Mesendoderm (in vitro differentiated cells): ENCODE data around the gene BMP10.
"Not testable (repeated sequence)": the region's sequence is repeated elsewhere in the genome, so short reads cannot be mapped to it uniquely, and the experiment has no call there.

Experiments used
- DNase-seq: peaks from one replicate; pipeline ENCODE4 v3.0.0; 2013
- H2AK5ac ChIP-seq: 2 replicates; pipeline ENCODE4 v1.6.1; 2013; ENCODE audit warnings: low read length, inconsistent platforms
- H2BK120ac ChIP-seq: 2 replicates; pipeline ENCODE4 v1.6.1; 2013; ENCODE audit warnings: low read depth, mild to moderate bottlenecking, low read length, moderate library complexity, mixed read lengths
- H2BK15ac ChIP-seq: replicated peaks from 2 replicates; pipeline ENCODE4 v1.6.1; 2013; ENCODE audit warnings: low read depth, mild to moderate bottlenecking, moderate library complexity
- H2BK5ac ChIP-seq: 2 replicates; pipeline ENCODE4 v1.6.1; 2013; ENCODE audit warnings: low read length, inconsistent platforms
- H3K18ac ChIP-seq: 2 replicates; pipeline ENCODE4 v1.6.1; 2013; ENCODE audit warnings: mild to moderate bottlenecking, low read length, mixed read lengths
- H3K23ac ChIP-seq: one replicate; pipeline ENCODE4 v1.6.1; 2013; ENCODE audit warnings: low read length
- H3K27ac ChIP-seq: 2 replicates; pipeline ENCODE4 v1.5.1; 2013; ENCODE audit warnings: low read depth, mild to moderate bottlenecking, inconsistent platforms, low read length, moderate library complexity
- H3K27me3 ChIP-seq: 2 replicates; pipeline ENCODE4 v1.6.1; 2013; ENCODE audit warnings: low read length, control low read depth, mild to moderate bottlenecking, inconsistent platforms; ENCODE audit not compliant: insufficient read depth, poor library complexity
- H3K36me3 ChIP-seq: 2 replicates; pipeline ENCODE4 v1.6.1; 2013; ENCODE audit warnings: low read length, inconsistent platforms; ENCODE audit not compliant: control insufficient read depth, insufficient read depth
- H3K4ac ChIP-seq: one replicate; pipeline ENCODE4 v1.6.1; 2013; ENCODE audit warnings: low read depth, mild to moderate bottlenecking, low read length, moderate library complexity
- H3K4me1 ChIP-seq: 2 replicates; pipeline ENCODE4 v1.6.1; 2013; ENCODE audit warnings: low read depth, low read length, inconsistent platforms; ENCODE audit not compliant: control insufficient read depth
- H3K4me2 ChIP-seq: 2 replicates; pipeline ENCODE4 v1.6.1; 2013; ENCODE audit warnings: low read length
- H3K4me3 ChIP-seq: 2 replicates; pipeline ENCODE4 v1.5.1; 2013; ENCODE audit warnings: mild to moderate bottlenecking, low read length
- H3K56ac ChIP-seq: one replicate; pipeline ENCODE4 v1.6.1; 2013; ENCODE audit warnings: low read length
- H3K79me1 ChIP-seq: 2 replicates; pipeline ENCODE4 v1.6.1; 2013; ENCODE audit warnings: low read length, inconsistent platforms
- H3K79me2 ChIP-seq: 2 replicates; pipeline ENCODE4 v1.6.1; 2013; ENCODE audit warnings: mild to moderate bottlenecking, low read length; ENCODE audit not compliant: control insufficient read depth, insufficient read depth
- H3K9ac ChIP-seq: 2 replicates; pipeline ENCODE4 v1.6.1; 2013; ENCODE audit warnings: low read length, inconsistent platforms
- H4K5ac ChIP-seq: one replicate; pipeline ENCODE4 v1.6.1; 2013; ENCODE audit warnings: low read length
- H4K8ac ChIP-seq: one replicate; pipeline ENCODE4 v1.6.1; 2013; ENCODE audit warnings: low read depth, mild to moderate bottlenecking, control low read depth, low read length, moderate library complexity
- WGBS: extraction: QIAGEN DNeasy Blood & Tissue Kit; methylation state at CpG from one replicate; pipeline ENCODE4 v1.1.7; 2013; ENCODE audit warnings: low lambda C conversion rate, missing lambda C conversion rate; ENCODE audit not compliant: insufficient coverage; ENCODE audit errors: extremely low coverage; 5-methylcytosine and 5-hydroxymethylcytosine counted together

Gene BMP10

GRCh38 chr2:68905116-68905515, 33.9 kb upstream of the BMP10 start:
- Histone ChIP-seq H3K4me3 (no peak overlapping the region), H3K23ac (no peak overlapping the region), H2BK15ac (no peak overlapping the region), H4K8ac (no peak overlapping the region), H3K27me3 (no peaks in the 10 kb centered on the region), H2BK5ac (no peak overlapping the region), H3K4me2 (no peak overlapping the region), H3K9ac (no peak overlapping the region), H3K79me2 (no peaks in the 10 kb centered on the region), H2AK5ac (no peak overlapping the region), H3K56ac (no peak overlapping the region), H3K36me3 (no peaks in the 10 kb centered on the region), H3K4me1 (no peaks in the 10 kb centered on the region), H3K27ac (no peak overlapping the region), H2BK120ac (no peak overlapping the region), H4K5ac (no peak overlapping the region), H3K18ac (no peak overlapping the region), H3K4ac (no peak overlapping the region), H3K79me1 (no peaks in the 10 kb centered on the region)
- no peak for DNase-seq
- WGBS: no CpG with 5 or more reads among the region's 2 CpGs

GRCh38 chr2:68901561-68901960, 30.4 kb upstream of the BMP10 start:
- H2AK5ac ChIP-seq: no peak overlapping the region
- H3K4ac ChIP-seq: no peak overlapping the region
- no peak overlapping the region for H3K9ac ChIP-seq
- H2BK5ac ChIP-seq: no peak overlapping the region
- H3K36me3 ChIP-seq: no peaks in the 10 kb centered on the region
- no peaks in the 10 kb centered on the region for H3K27me3 ChIP-seq
- no peak overlapping the region for H3K18ac ChIP-seq
- no peak overlapping the region for H3K4me2 ChIP-seq
- no peaks in the 10 kb centered on the region for H3K79me2 ChIP-seq
- H3K4me3 ChIP-seq: no peak overlapping the region
- H3K27ac ChIP-seq: no peak overlapping the region
- H3K79me1 ChIP-seq: no peaks in the 10 kb centered on the region
- no peak overlapping the region for H2BK15ac ChIP-seq
- H4K5ac ChIP-seq: no peak overlapping the region
- H4K8ac ChIP-seq: no peak overlapping the region
- no peak for DNase-seq
- no peak overlapping the region for H3K23ac ChIP-seq
- H3K56ac ChIP-seq: no peak overlapping the region
- H3K4me1 ChIP-seq: no peaks in the 10 kb centered on the region
- H2BK120ac ChIP-seq: no peak overlapping the region
- WGBS: no CpG with 5 or more reads among the region's 1 CpG

GRCh38 chr2:68901199-68901514, 30.0 kb upstream of the BMP10 start:
- Histone ChIP-seq H3K56ac (no peak overlapping the region), H3K79me2 (no peaks in the 10 kb centered on the region), H3K4ac (no peak overlapping the region), H3K27me3 (no peaks in the 10 kb centered on the region), H3K23ac (no peak overlapping the region), H4K8ac (no peak overlapping the region), H3K79me1 (no peaks in the 10 kb centered on the region), H3K4me2 (no peak overlapping the region), H3K4me3 (no peak overlapping the region), H3K27ac (no peak overlapping the region), H3K36me3 (no peaks in the 10 kb centered on the region), H2AK5ac (no peak overlapping the region), H2BK120ac (no peak overlapping the region), H2BK15ac (no peak overlapping the region), H4K5ac (no peak overlapping the region), H3K9ac (no peak overlapping the region), H3K18ac (no peak overlapping the region), H3K4me1 (no peaks in the 10 kb centered on the region), H2BK5ac (no peak overlapping the region)
- peak; percentile 80 for DNase-seq
- WGBS: no CpG with 5 or more reads among the region's 4 CpGs

- H2BK5ac ChIP-seq: no peak overlapping the region
- H4K8ac ChIP-seq: no peak overlapping the region
- H3K27ac ChIP-seq: no peak overlapping the region
- no peak overlapping the region for H4K5ac ChIP-seq
- H3K27me3 ChIP-seq: no peaks in the 10 kb centered on the region
- no peak overlapping the region for H3K18ac ChIP-seq
- WGBS: no CpG with 5 or more reads among the region's 5 CpGs
- no peaks in the 10 kb centered on the region for H3K79me2 ChIP-seq
- peak overlapping the region; percentile 12 for H3K56ac ChIP-seq
- H3K4me2 ChIP-seq: no peak overlapping the region
- no peak overlapping the region for H3K23ac ChIP-seq
- no peaks in the 10 kb centered on the region for H3K4me1 ChIP-seq
- no peak overlapping the region for H2BK120ac ChIP-seq
- no peaks in the 10 kb centered on the region for H3K79me1 ChIP-seq
- no peaks in the 10 kb centered on the region for H3K36me3 ChIP-seq
- H2AK5ac ChIP-seq: no peak overlapping the region
- no peak overlapping the region for H3K4me3 ChIP-seq
- peak; percentile 29 for DNase-seq
- no peak overlapping the region for H3K9ac ChIP-seq
- no peak overlapping the region for H3K4ac ChIP-seq
- no peak overlapping the region for H2BK15ac ChIP-seq
Measured at GRCh38 chr2:68900496-68901198, 29.4 kb upstream of the BMP10 start.

- H3K36me3 ChIP-seq: not testable (repeated sequence)
Measured at GRCh38 chr2:68895981-68896380, 24.8 kb upstream of the BMP10 start.

GRCh38 chr2:68889500-68889899, 18.3 kb upstream of the BMP10 start:
- Histone ChIP-seq H2BK15ac (no peak overlapping the region), H3K27ac (no peak overlapping the region), H2AK5ac (no peak overlapping the region), H3K4me3 (no peak overlapping the region), H4K8ac (no peak overlapping the region), H3K4me1 (no peaks in the 10 kb centered on the region), H2BK5ac (no peak overlapping the region), H3K36me3 (no peaks in the 10 kb centered on the region), H3K4ac (no peak overlapping the region), H3K27me3 (no peaks in the 10 kb centered on the region), H3K56ac (no peak overlapping the region), H4K5ac (no peak overlapping the region), H3K79me1 (no peaks in the 10 kb centered on the region), H3K23ac (no peak overlapping the region), H3K18ac (no peak overlapping the region), H3K4me2 (no peak overlapping the region), H2BK120ac (no peak overlapping the region), H3K9ac (no peak overlapping the region), H3K79me2 (no peaks in the 10 kb centered on the region)
- WGBS: no CpG with 5 or more reads among the region's 12 CpGs
- DNase-seq: no peak

More at GRCh38 chr2:68895981-68896380, 24.8 kb upstream of the BMP10 start:
- not testable (repeated sequence) for H3K4me1 ChIP-seq, H3K79me1 ChIP-seq, H4K8ac ChIP-seq, H3K27me3 ChIP-seq, H3K56ac ChIP-seq, H3K27ac ChIP-seq, H3K4ac ChIP-seq, H3K4me3 ChIP-seq, H2BK120ac ChIP-seq, H3K4me2 ChIP-seq, H3K23ac ChIP-seq, H3K79me2 ChIP-seq, H4K5ac ChIP-seq, H2BK5ac ChIP-seq, H2AK5ac ChIP-seq, H3K9ac ChIP-seq, H2BK15ac ChIP-seq, H3K18ac ChIP-seq, DNase-seq
- no CpG with 5 or more reads among the region's 6 CpGs for WGBS
